ENCODE measurements around the gene MYO7A.

The MYO7A gene

DNA sequence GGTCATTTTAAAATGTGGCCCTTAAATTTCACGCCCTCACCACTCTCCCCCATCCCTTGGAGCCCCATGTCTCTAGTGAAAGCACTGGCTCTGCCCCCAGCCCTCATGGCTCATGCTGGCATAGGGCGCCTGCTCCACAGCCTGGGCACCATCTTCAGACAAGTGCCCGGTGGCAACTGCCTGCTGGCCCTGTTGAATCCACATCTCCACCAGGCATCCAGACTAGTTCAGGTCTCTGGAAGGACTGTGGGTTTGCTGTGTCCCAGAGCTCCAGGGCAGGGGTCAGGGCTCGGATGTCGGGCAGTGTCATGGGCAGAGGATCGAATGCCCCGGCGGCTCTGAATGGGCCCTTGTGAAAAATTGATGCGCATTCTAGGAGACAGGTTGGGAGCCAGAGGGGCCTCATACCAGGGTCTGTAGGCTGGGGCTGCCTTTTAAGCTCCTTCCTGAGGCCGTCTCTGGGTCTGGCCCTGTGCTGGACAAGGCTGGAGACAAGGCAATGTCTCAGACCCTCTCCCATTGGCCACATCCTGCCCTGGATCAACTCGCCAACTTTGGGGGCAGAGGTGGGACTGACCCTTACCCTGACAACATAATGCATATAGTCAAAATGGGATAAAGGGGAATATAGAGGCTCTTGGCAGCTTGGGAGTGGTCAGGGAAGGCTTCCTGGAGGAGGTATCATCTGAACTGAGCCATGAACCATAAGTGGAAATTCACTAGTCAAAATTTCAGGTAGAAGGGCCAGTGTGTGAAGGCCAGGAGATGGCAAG, 1.2 kb downstream of the MYO7A start:
- DNase-seq: no peak

DNA sequence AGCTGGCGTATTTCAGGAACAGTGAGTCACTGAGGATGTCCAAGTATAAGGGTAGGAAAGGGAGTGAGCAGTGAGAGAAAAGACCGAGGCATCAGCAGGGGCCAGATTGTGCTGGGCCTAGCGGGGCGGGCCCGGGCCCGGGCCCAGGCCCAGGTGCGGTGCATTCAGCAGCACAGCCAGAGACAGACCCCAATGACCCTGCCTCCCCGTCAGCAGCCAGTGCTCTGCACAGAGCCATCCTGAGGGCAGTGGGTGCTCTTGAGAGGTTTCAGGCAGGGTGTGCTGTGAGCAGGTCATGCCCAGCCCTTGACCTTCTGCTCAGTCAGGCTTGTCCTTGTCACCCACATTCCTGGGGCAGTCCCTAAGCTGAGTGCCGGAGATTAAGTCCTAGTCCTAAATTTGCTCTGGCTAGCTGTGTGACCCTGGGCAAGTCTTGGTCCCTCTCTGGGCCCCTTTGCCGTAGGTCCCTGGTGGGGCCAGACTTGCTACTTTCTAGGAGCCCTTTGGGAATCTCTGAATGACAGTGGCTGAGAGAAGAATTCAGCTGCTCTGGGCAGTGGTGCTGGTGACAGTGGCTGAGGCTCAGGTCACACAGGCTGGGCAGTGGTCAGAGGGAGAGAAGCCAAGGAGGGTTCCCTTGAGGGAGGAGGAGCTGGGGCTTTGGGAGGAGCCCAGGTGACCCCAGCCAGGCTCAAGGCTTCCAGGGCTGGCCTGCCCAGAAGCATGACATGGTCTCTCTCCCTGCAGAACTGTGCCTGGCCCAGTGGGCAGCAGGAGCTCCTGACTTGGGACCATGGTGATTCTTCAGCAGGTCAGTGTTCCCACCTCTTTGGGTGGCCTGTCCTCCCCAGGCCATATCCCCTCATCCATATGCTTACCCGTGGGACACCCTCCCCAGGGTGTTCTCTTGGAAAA, 2.1 kb downstream of the MYO7A start:
- no peak for DNase-seq

- DNase-seq: no peak
Observed at GRCh38 chr11:77130763-77131513, 2.9 kb downstream of the MYO7A start.

DNA sequence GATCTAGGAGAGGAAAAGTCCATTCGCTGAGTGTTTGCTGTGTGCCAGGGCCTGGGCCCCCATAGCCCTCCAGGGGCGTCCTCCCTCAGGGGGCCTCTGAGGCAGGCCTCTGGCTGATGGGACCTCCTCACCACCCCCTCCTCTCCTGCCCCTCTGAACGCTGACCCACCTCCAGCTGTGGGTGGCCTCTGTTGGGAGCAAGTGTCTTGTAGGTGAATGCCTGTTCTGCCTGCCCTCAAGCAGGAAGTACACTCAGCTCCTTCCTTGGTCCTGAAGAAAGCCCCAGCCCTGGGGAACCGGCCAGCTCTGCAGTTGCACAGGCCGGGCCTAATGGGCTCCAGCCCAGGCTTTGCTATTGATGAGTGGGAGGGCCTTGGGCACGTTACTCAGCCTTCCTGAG, 3.5 kb downstream of the MYO7A start:
- DNase-seq: no peak

DNA sequence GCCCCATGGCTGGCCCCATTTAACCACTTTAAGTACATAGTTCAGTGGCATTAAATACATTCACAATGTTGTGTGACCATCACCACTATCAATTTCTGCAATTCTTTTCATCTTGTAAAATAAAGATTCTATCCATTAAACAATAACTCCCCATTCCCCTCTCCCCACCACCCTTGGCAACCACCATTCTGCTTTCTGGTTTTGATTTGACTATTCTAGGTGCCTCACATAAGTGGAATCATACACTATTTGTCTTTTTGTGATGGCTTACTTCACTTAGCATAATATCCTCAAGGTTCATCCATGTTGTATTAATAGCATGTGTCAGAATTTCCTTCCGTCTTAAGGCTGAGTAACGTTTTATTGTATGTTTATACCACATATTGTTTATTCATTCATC, 7.0 kb downstream of the MYO7A start:
- no peak for DNase-seq

- no peak for DNase-seq
Observed at GRCh38 chr11:77136074-77136473, 8.0 kb downstream of the MYO7A start.

GRCh38 chr11:77136784-77137420, 8.9 kb downstream of the MYO7A start:
- no peak for DNase-seq

- DNase-seq: no peak
Observed at GRCh38 chr11:77137421-77137820, 9.4 kb downstream of the MYO7A start.

DNA sequence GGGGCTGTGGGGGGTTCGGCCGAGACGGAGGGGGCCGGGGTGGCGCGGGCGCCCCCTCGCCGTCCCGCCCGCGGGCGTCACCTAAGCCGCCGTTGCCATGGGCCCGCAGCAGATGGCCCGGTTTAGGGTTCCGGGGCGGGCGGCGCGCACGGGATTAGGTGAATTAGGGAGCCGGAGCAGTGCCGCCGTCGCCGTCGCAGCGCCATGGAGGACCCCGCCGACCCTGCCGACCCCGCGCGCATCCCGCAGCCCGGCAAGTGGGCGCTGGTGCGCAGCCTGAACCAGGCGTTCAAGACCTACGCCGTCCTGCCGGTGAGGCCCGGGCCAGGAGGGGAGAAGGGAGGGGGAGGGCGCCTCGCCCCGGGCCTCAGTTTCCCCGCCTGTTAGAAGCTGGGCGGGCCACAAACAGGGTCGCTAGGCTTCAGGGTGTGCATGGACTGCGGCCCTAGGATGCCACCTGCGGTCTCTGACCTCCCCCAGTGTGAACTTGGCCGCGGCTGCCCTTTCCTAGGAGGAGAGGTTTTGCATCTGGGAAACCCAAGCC, 10.1 kb downstream of the MYO7A start:
- DNase-seq: no peak

DNA sequence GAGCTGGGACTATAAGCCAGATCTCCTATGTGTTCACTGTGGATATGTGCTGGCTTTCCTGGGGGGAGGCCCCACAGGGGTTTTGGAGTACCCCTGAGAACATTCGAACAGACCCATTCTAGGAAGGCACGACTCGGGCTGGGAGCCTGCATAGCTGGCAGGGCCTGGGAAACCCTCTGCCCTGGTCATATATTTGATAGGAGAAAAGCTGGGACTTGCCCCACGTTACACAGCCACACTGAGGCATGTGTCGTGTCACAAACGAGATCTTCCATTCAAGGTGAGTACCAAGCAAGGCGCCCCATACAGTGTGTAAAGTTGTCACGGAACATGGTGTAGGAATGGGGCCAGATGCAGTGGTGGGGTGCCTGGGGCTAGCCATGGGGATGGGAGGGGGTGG, 11.2 kb downstream of the MYO7A start:
- DNase-seq: no peak

- no peak for DNase-seq
Observed at GRCh38 chr11:77140231-77140851, 12.3 kb downstream of the MYO7A start.

- DNase-seq: no peak
Observed at GRCh38 chr11:77141034-77141433, 13.0 kb downstream of the MYO7A start.

GRCh38 chr11:77141475-77141874, 13.4 kb downstream of the MYO7A start:
- no peak for DNase-seq

DNA sequence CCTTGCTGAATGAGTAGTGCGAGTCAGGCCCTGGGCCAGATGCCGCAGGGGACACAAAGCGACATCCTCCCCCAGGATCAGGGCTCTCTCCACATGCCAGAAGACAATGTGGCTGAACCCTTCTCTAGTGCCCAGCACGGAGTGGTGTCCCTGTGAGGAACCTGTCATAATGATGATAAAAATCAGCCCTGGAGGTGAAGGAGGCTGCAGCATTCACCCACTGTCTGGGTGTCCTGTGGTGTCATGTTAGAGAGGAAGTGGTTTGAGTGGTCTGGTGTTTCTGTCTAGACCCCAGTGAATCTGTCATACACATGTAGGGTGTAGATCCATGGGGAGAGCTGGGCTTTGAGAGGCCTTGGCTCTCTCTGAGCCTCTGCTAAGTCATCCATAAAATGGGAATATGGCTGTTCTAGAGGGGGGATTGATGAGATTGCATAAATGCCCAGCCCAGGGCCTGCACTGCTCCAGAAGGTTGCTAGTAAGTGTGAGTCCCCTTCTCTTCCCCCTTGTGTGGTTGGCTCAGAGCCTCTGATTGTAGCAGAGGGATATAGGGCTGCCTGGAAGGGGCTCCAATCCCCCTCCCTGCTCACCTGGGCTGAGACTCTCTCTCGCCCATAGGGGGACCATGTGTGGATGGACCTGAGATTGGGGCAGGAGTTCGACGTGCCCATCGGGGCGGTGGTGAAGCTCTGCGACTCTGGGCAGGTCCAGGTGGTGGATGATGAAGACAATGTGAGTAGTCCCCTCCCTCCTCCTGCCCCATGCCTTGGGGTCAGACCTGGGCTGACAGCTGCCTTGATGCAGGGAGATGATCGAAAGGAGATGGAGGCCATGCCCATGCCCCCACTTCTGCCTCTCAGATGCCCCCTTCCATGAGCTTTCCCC, 14.3 kb downstream of the MYO7A start:
- DNase-seq: peak; percentile 50

GRCh38 chr11:77143405-77144020, 15.5 kb downstream of the MYO7A start:
- no peak for DNase-seq

- no peak for DNase-seq
Observed at GRCh38 chr11:77144196-77144856, 16.3 kb downstream of the MYO7A start.

DNA sequence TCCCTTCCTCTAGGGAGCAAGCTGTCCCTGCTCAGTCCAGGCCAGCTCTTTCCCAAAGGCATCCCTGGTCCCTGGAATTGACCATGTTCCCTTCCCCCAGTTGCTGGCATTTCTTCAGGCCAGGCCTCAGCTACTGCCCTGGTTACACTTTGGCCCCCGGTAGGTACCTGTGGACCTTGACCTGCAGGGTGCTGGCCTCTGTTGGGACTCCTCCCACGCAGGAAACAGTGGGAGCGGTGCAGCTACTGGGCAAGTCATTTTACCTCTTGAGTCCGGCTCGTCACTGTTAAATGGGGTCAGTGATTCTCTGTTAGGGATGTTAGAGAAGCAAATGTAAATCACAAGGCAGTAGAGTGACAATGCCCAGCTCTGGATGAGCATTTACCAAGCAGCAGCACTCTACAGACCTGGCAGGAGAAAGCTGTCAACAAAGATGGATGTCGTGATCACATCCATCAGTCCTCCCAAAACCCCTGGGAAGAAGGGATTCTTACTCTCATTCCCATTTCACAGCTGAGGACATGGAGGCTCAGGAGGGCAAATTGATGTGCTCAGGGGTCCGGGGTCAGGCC, 16.9 kb downstream of the MYO7A start:
- DNase-seq: no peak

DNA sequence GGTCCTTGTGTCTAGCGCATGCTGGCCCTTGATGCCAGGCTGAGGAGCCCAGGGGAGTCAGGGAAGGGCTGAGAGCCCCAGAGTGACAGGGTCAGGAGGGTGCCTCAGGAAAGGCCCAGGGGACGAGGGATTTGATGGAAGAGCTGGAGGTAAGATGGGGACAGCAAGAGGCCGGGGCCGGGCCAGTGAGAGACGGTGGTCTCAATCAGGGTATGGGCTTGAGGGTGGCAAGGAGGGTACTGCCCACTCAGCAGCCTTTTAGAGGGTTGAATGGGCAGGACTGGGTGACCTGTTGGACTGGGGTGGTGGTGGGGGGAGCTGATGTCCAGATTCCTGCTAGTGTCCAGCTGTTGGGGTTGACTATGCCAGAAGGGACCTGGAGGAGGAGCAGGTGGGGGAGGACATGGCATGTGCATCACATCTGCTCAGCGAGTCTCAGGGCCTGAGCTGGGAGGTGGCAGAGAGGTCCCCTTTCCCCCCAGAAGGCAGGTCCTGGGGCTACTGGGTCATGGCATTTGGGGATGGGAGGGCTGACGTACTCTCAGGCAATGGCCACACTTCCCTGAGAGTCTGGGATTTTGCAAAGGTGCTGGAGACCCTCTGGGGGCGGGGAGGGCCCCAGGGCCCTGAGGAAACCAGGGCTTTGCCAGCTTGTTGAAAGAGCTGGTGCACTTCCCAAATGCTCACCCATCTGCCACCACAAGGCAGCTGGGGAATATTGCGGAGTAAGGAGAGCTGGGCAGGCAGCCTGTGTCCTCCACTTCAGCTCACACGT, 18.4 kb downstream of the MYO7A start:
- no peak for DNase-seq

DNA sequence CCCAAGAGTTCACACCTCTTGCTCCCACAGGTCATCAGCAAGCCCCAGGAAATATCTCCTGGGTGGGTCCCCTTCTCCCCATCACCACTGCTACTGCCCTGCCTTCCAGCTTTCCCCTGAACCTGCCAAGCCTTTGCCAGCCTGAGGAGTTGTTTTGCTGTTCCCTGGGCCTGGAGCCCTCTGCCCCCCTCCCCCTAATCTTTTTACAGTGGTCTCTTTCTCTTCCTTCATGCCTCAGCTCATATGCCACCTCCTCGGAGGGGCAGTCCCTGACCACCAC, 18.9 kb downstream of the MYO7A start:
- no peak for DNase-seq
